B cell (primary cell): ENCODE measurements around the gene XRCC4. TPM values are rescaled to one million over a fixed set of nuclear protein-coding genes. Genes with fewer than 3 reads are reported as not detected.

Source experiments
- ATAC-seq: fragments of 200-7000 bp; cut with Tn5 transposase; one replicate; pipeline ENCODE4 v1.10.0; 2021; ENCODE audit warnings: low read depth, mild to moderate bottlenecking, moderate number of reproducible peaks, moderate library complexity
- CTCF ChIA-PET: fragments of 350-600 bp; sonication (Branson Sonifier 250); formaldehyde crosslinking; loops from one replicate; lab custom pipeline; 2021; ENCODE audit warnings: antibody characterized with exemption, inconsistent platforms; lab: Charles Lee
- POLR2A ChIA-PET: fragments of 350-600 bp; sonication (Branson Sonifier 250); formaldehyde crosslinking; loops from one replicate; lab custom pipeline; 2021; ENCODE audit warnings: antibody characterized with exemption; lab: Charles Lee
- DNase-seq: peaks from one replicate; pipeline ENCODE4 v3.0.0; 2013
- H2AFZ ChIP-seq: 2 replicates; pipeline ENCODE4 v1.6.1; 2012; ENCODE audit warnings: mild to moderate bottlenecking, low read depth, low read length; ENCODE audit not compliant: insufficient read depth, poor library complexity, severe bottlenecking
- H3K27ac ChIP-seq, 2 donors: 1 replicate in 1 of 2; 2 replicates in 1 of 2; pipeline ENCODE4 v1.5.1; 2012 to 2013; ENCODE audit warnings: low read length in 2 of 2, mild to moderate bottlenecking in 2 of 2, moderate library complexity in 1 of 2
- H3K27me3 ChIP-seq, 4 experiments: fragments of 200-600 bp in 1 of 4; sonication (generic) in 1 of 4; replicated peaks in 1 of 4; 1 replicate in 2 of 4; 2 replicates in 2 of 4; pipeline versions ENCODE4 v1.6.1 to v1.7.0; 2013 to 2016; ENCODE audit warnings: low read length in 3 of 4, mild to moderate bottlenecking in 2 of 4, mixed read lengths in 1 of 4, moderate library complexity in 1 of 4; ENCODE audit not compliant: insufficient read depth in 4 of 4, control insufficient read depth in 3 of 4; ENCODE audit errors: control extremely low read depth in 1 of 4
- H3K36me3 ChIP-seq, 2 experiments: replicated peaks in 1 of 2; 1 replicate in 1 of 2; 2 replicates in 1 of 2; pipeline versions ENCODE4 v1.6.1 to v1.7.1; 2013; ENCODE audit warnings: low read length in 1 of 2; ENCODE audit not compliant: insufficient read depth in 2 of 2, control insufficient read depth in 1 of 2; ENCODE audit errors: control extremely low read depth in 1 of 2, extremely low read depth in 1 of 2
- H3K4me1 ChIP-seq, 2 donors: fragments of 200-600 bp in 1 of 2; sonication (generic) in 1 of 2; 1 replicate in 1 of 2; 2 replicates in 1 of 2; pipeline versions ENCODE4 v1.5.1 to v1.6.1; 2013 to 2017; ENCODE audit warnings: low read length in 2 of 2; ENCODE audit not compliant: control insufficient read depth in 2 of 2, insufficient read depth in 2 of 2
- H3K4me2 ChIP-seq: replicated peaks from 2 replicates; pipeline ENCODE3; 2012; ENCODE audit warnings: mild to moderate bottlenecking, low read depth, low read length; ENCODE audit not compliant: poor library complexity, severe bottlenecking
- H3K4me3 ChIP-seq, 5 experiments: fragments of 200-600 bp in 1 of 5; sonication (generic) in 1 of 5; 1 replicate in 3 of 5; 2 replicates in 2 of 5; pipeline versions ENCODE4 v1.5.1 to v1.7.0; 2011 to 2016; ENCODE audit warnings: low read length in 4 of 5, mild to moderate bottlenecking in 4 of 5, low read depth in 2 of 5, control low read depth in 1 of 5, moderate library complexity in 1 of 5; ENCODE audit not compliant: insufficient read depth in 1 of 5; ENCODE audit errors: control extremely low read depth in 1 of 5, extremely low read depth in 1 of 5
- H3K79me2 ChIP-seq: fragments of 200-600 bp; sonication (generic); one replicate; pipeline ENCODE4 v1.6.0; 2016; ENCODE audit warnings: low read length; ENCODE audit not compliant: control insufficient read depth, insufficient read depth
- H3K9ac ChIP-seq: fragments of 200-600 bp; sonication (generic); 2 replicates; pipeline ENCODE4 v1.6.1; 2017; ENCODE audit warnings: mild to moderate bottlenecking, low read length, moderate library complexity
- H3K9me3 ChIP-seq, 3 donors: one replicate each; pipeline versions ENCODE4 v1.6.1 to v1.7.1; 2013; ENCODE audit warnings: low read length in 2 of 3; ENCODE audit not compliant: control insufficient read depth in 2 of 3, insufficient read depth in 1 of 3; ENCODE audit errors: control extremely low read depth in 1 of 3
- H4K20me1 ChIP-seq: 2 replicates; pipeline ENCODE4 v1.6.0; 2012; ENCODE audit warnings: mild to moderate bottlenecking, low read length; ENCODE audit not compliant: insufficient read depth, control insufficient read depth, poor library complexity, severe bottlenecking
- H3K27ac Mint-ChIP-seq: one replicate; pipeline ENCODE4 v1.8.0; 2021; ENCODE audit warnings: mixed read lengths
- H3K27me3 Mint-ChIP-seq: one replicate; pipeline ENCODE4 v1.8.0; 2021; ENCODE audit warnings: mixed read lengths
- H3K4me1 Mint-ChIP-seq: one replicate; pipeline ENCODE4 v1.8.0; 2021; ENCODE audit warnings: mixed read lengths
- H3K4me3 Mint-ChIP-seq: one replicate; pipeline ENCODE4 v1.8.0; 2021; ENCODE audit warnings: mixed read lengths
- H3K9me3 Mint-ChIP-seq: one replicate; pipeline ENCODE4 v1.8.0; 2022; ENCODE audit warnings: mixed read lengths; ENCODE audit not compliant: insufficient read depth
- CTCF ChIP-seq: fragments of 200-600 bp; IDR thresholded peaks from one replicate; pipeline ENCODE4 v1.8.0; 2022; ENCODE audit warnings: antibody characterized with exemption, mild to moderate bottlenecking
- EZH2 ChIP-seq: IDR thresholded peaks from 2 replicates; pipeline ENCODE4 v1.6.1; 2012; ENCODE audit warnings: borderline replicate concordance, low read depth, mild to moderate bottlenecking, moderate library complexity, low read length; ENCODE audit not compliant: insufficient read depth, poor library complexity, severe bottlenecking
- WGBS: methylation state at CpG from one replicate; pipeline ENCODE4 v1.1.5; 2013; ENCODE audit warnings: missing lambda C conversion rate; ENCODE audit not compliant: insufficient coverage; 5-methylcytosine and 5-hydroxymethylcytosine counted together
- intact Hi-C: fragments of 100-400 bp; cut with micrococcal nuclease; formaldehyde crosslinking; loops from one replicate; pipeline ENCODE4 v1.10.0; 2022
- polyA plus RNA-seq: library from polyadenylated mRNA; depleted of rRNA; stranded (reverse); fragments of >200 nt; gene quantifications from 2 replicates; pipeline ENCODE4 v1.2.3, GENCODE V29; 2012
- total RNA-seq, 2 donors: library from RNA; stranded (reverse); fragments of 120-200 nt in 1 of 2; gene quantifications; 1 replicate in 1 of 2; 2 replicates in 1 of 2; pipeline versions ENCODE4 v1.2.3 to v1.2.4, GENCODE V29; 2013 to 2022

Gene XRCC4
- total and polyA plus RNA-seq, 2 donors (not counting 1 experiment from before 2014, with no cell fraction given): 1.3 to 7.7 TPM

GRCh38 chr5:83220331-83220730 is 143.0 kb downstream of the XRCC4 start:
- ATAC-seq: no peak
- Histone ChIP-seq H2AFZ (no peak overlapping the region), H3K27me3 (no peaks in the 10 kb centered on the region), H3K27ac (no peak overlapping the region), H3K4me1 (no peaks in the 10 kb centered on the region), H3K4me3 (no peak overlapping the region), H3K79me2 (no peaks in the 10 kb centered on the region), H4K20me1 (no peaks in the 10 kb centered on the region), H3K36me3 (no peaks in the 10 kb centered on the region), H3K4me2 (no peak overlapping the region), H3K9ac (no peak overlapping the region), H3K9me3 (no peaks in the 10 kb centered on the region)
- ChIA-PET POLR2A (no interaction called here), CTCF (no interaction called here)
- Mint-ChIP-seq H3K4me3 (no peak overlapping the region), H3K4me1 (no peaks in the 10 kb centered on the region), H3K9me3 (no peaks in the 10 kb centered on the region), H3K27ac (no peak overlapping the region), H3K27me3 (no peaks in the 10 kb centered on the region)
- no peak for TF ChIP-seq CTCF
- no peak for TF ChIP-seq EZH2
- intact Hi-C loops: no loop called here
- DNase-seq: no peak
- 100% methylated on average over 1 of the region's 3 CpGs for WGBS

GRCh38 chr5:83222906-83223305 is 145.6 kb downstream of the XRCC4 start:
- H3K27me3 Mint-ChIP-seq: no peaks in the 10 kb centered on the region
- ATAC-seq (no peak), DNase-seq (no peak)
- POLR2A ChIA-PET: no interaction called here
- Histone ChIP-seq H3K9ac (no peak overlapping the region), H4K20me1 (no peaks in the 10 kb centered on the region), H3K4me1 (no peaks in the 10 kb centered on the region), H3K79me2 (no peaks in the 10 kb centered on the region), H3K4me2 (no peak overlapping the region), H3K4me3 (no peak overlapping the region), H2AFZ (no peak overlapping the region), H3K27me3 (no peaks in the 10 kb centered on the region), H3K9me3 (no peaks in the 10 kb centered on the region), H3K36me3 (no peaks in the 10 kb centered on the region), H3K27ac (no peak overlapping the region)
- H3K4me1 Mint-ChIP-seq: no peaks in the 10 kb centered on the region
- H3K9me3 Mint-ChIP-seq: no peaks in the 10 kb centered on the region
- CTCF ChIA-PET: no interaction called here
- no peak overlapping the region for H3K4me3 Mint-ChIP-seq
- intact Hi-C loops: no loop called here
- 100% methylated on average over 2 of the region's 2 CpGs for WGBS
- TF ChIP-seq EZH2 (no peak), CTCF (no peak)
- no peak overlapping the region for H3K27ac Mint-ChIP-seq
